Measurements from ENCODE around the gene GGCT. TPM values are rescaled to one million over a fixed set of nuclear protein-coding genes. Genes with fewer than 3 reads are reported as not detected.
A peak's percentile ranks its signal among the peaks of the same experiment; 100 is the strongest.

The GGCT gene
- total RNA-seq, 1 donor from 2014 or later = 12.5 TPM

DNA sequence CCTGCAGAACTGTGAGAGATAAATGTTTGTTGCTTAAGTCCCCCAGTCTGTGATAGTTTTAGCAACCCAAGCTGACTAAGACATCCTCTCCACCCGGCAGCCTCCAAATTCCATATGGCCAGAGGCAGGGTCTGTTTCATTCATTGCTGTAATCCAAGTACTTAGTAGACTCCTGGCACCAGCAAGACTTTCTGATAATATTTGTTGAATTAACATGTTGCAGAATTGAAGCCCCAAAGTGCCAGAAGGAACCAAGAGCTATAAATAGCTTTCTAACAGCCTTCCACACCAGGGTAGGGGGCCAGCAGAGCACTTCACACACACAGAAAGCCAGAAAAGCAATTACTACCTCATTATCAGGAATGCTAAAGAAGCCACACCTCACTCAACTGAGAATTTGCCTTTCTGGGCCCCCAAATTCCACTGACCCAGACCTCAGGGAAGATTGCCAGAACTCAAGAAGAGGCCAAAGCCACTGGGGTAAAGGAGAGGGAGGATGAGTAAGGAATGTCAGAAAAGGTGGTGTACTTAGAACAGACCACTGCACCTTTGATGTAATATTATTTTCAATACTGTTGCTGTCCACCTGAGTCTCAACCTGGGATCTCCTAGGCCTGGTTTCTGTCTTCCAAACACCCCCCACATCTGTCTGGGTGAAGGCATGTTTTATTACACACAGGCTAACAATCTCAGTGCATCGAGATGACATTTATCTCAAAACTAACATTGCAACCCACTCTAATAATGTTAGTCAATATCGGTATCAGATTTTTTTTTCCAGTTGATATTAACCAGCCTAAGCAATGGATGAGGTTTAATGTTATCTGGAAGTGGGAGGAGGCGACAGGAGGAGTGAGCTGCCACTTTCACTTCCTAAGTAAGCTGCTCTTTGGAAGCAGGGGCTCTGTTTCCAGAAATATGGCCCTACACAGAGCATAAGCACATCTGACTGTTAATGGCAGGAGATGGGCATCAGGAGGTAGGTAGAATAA, 31.5 kb downstream of the GGCT start:
- Histone ChIP-seq H3K27ac (ENCODE audit: low read depth, low read length) (peak overlapping the region; percentile 77), H3K9ac (ENCODE audit: low read depth in 1 of 3, low read length in 3 of 3) (no peak overlapping the region), H3K9me3 (ENCODE audit: control insufficient read depth in 3 of 3, low read length in 3 of 3) (no peaks in the 10 kb centered on the region), H3K4me1 (ENCODE audit: control insufficient read depth in 3 of 3, insufficient read depth in 3 of 3, low read length in 3 of 3) (peaks cover 74 to 88% (median 78%) of the 10 kb centered on the region in 3 donors), H3K27me3 (ENCODE audit: control insufficient read depth in 3 of 3, insufficient read depth in 3 of 3, low read length in 3 of 3) (no peaks in the 10 kb centered on the region), H3K36me3 (ENCODE audit: control insufficient read depth in 3 of 3, insufficient read depth in 3 of 3, low read length in 3 of 3) (no peaks in the 10 kb centered on the region), H3K4me3 (ENCODE audit: low read length in 3 of 3) (no peak overlapping the region)

DNA sequence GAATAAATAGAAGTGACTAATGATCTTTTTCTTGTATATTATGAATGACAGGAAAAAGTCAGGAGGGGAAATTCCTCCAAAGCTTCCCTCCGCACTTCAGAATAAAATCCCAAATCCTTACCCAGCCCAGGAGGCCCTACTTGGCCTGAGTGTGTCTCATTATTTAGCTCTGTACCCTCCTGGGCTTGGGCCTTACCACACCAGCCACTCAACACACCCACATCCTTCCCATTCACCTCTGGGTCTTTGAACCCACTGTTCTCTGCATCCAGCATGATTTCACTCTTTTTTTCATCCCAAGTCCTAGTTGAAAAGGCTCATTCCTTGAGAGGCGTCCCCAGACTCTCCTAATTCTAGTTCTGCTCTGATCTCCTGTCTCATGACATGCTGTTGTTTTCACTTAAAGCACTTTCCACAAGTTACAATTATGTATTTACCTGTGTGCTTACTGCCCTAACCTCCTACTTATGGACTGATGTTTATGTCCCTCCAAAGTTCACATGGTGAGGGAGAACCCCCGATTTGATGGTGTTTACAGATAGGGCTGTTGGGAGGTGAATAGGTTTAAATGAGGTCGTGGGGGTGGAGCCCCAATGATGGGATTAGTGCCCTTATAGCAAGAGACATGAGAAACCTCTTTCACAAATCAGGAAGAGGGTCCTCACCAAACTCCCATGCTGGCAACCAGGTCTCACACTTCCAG, 32.4 kb downstream of the GGCT start:
- no peaks in the 10 kb centered on the region for H3K27me3 ChIP-seq (ENCODE audit: control insufficient read depth in 3 of 3, insufficient read depth in 3 of 3, low read length in 3 of 3)
- H3K9ac ChIP-seq (ENCODE audit: low read depth in 1 of 3, low read length in 3 of 3) = no peak overlapping the region
- H3K4me3 ChIP-seq (ENCODE audit: low read length in 3 of 3) = no peak overlapping the region
- H3K4me1 ChIP-seq (ENCODE audit: control insufficient read depth in 3 of 3, insufficient read depth in 3 of 3, low read length in 3 of 3) = peaks cover 70 to 80% (median 74%) of the 10 kb centered on the region in 3 donors
- no peaks in the 10 kb centered on the region for H3K9me3 ChIP-seq (ENCODE audit: control insufficient read depth in 3 of 3, low read length in 3 of 3)
- peak overlapping the region; percentile 77 for H3K27ac ChIP-seq (ENCODE audit: low read depth, low read length)
- H3K36me3 ChIP-seq (ENCODE audit: control insufficient read depth in 3 of 3, insufficient read depth in 3 of 3, low read length in 3 of 3) = no peaks in the 10 kb centered on the region

DNA sequence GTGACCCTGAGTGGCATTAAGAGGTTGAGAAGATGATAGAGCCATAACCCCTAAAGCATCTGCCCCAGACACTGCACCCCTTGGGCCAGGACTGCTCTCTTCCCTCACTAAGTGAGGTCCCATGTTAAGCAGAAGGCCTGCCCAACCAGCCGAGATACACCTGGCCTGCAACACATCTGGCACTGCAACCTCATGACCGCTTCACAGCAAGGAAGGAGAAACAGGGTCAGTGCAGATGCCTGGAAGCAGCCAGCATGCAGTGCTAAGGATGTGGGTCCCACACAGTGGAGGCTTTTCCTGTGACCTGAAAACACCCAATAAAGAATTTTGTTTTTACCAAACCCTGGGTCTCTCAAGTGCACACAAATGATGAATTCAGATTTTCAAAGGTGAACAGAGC, 33.4 kb downstream of the GGCT start:
- H3K36me3 ChIP-seq (ENCODE audit: control insufficient read depth in 3 of 3, insufficient read depth in 3 of 3, low read length in 3 of 3) = no peaks in the 10 kb centered on the region
- H3K27me3 ChIP-seq (ENCODE audit: control insufficient read depth in 3 of 3, insufficient read depth in 3 of 3, low read length in 3 of 3) = no peaks in the 10 kb centered on the region
- no peaks in the 10 kb centered on the region for H3K9me3 ChIP-seq (ENCODE audit: control insufficient read depth in 3 of 3, low read length in 3 of 3)
- H3K4me3 ChIP-seq (ENCODE audit: low read length in 3 of 3) = no peak overlapping the region
- peak overlapping the region; percentile 77 for H3K27ac ChIP-seq (ENCODE audit: low read depth, low read length)
- H3K4me1 ChIP-seq (ENCODE audit: control insufficient read depth in 3 of 3, insufficient read depth in 3 of 3, low read length in 3 of 3) = peaks cover 63 to 71% (median 70%) of the 10 kb centered on the region in 3 donors
- peak overlapping the region in 1 of 3 donors; percentile 11 for H3K9ac ChIP-seq (ENCODE audit: low read depth in 1 of 3, low read length in 3 of 3)

DNA sequence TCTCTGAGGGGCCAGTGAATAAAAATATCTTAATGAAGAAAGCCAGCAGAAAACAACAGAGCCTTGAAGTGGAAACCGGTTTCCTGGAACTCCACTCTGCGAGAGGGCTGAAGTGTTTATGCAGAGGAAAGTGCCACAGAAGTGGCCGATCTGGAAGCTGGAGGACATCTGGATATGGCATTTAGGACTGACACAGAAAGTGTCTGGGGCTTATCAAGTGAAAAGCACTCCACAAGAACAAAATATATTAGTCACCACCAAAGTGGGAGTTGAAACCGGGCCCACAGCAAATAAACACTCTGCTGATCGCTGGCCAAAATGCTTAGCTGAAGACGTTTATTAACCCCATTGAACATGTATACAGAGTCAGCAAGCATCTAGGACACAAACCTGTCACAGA, 33.9 kb downstream of the GGCT start:
- peak overlapping the region; percentile 77 for H3K27ac ChIP-seq (ENCODE audit: low read depth, low read length)
- no peaks in the 10 kb centered on the region for H3K36me3 ChIP-seq (ENCODE audit: control insufficient read depth in 3 of 3, insufficient read depth in 3 of 3, low read length in 3 of 3)
- peaks cover 66 to 75% (median 74%) of the 10 kb centered on the region in 3 donors for H3K4me1 ChIP-seq (ENCODE audit: control insufficient read depth in 3 of 3, insufficient read depth in 3 of 3, low read length in 3 of 3)
- peak overlapping the region in 1 of 3 donors; percentile 36 for H3K9ac ChIP-seq (ENCODE audit: low read depth in 1 of 3, low read length in 3 of 3)
- H3K4me3 ChIP-seq (ENCODE audit: low read length in 3 of 3) = peak overlapping the region in 1 of 3 donors; percentile 36
- no peaks in the 10 kb centered on the region for H3K9me3 ChIP-seq (ENCODE audit: control insufficient read depth in 3 of 3, low read length in 3 of 3)
- H3K27me3 ChIP-seq (ENCODE audit: control insufficient read depth in 3 of 3, insufficient read depth in 3 of 3, low read length in 3 of 3) = no peaks in the 10 kb centered on the region

DNA sequence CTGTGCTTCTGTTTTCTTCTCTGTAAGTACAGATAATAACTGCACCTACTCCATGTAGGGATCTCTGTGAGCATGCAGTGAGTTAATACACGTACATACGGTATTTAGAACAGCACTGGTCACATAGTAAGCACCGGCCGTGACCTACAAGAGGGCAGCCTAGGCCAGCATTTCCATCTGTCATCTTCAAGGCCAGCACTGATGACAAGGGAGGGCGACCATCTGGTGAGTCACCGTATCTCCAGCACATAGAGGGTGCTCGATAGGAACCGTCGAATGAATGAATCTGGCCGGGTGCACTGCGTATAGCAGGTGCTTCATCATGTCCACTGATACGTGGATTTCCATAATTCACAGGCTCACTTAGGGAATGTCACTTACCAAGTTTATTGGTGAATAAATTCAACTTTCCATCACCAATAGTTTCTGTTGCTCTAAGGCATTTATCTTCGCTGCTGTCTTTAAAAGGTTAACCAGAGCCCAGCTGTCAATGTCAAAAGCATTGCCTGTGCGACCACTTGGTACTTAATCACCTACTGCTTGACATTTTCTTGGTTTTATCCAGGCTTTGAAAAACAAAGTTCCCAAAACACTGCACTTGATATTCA, 34.4 kb downstream of the GGCT start:
- peak overlapping the region in 2 of 3 donors; percentile 35 to 36 for H3K9ac ChIP-seq (ENCODE audit: low read depth in 1 of 3, low read length in 3 of 3)
- H3K4me3 ChIP-seq (ENCODE audit: low read length in 3 of 3) = peak overlapping the region; percentile 3 to 40 (median 36)
- no peaks in the 10 kb centered on the region for H3K36me3 ChIP-seq (ENCODE audit: control insufficient read depth in 3 of 3, insufficient read depth in 3 of 3, low read length in 3 of 3)
- no peaks in the 10 kb centered on the region for H3K27me3 ChIP-seq (ENCODE audit: control insufficient read depth in 3 of 3, insufficient read depth in 3 of 3, low read length in 3 of 3)
- no peaks in the 10 kb centered on the region for H3K9me3 ChIP-seq (ENCODE audit: control insufficient read depth in 3 of 3, low read length in 3 of 3)
- peaks cover 65 to 74% (median 72%) of the 10 kb centered on the region in 3 donors for H3K4me1 ChIP-seq (ENCODE audit: control insufficient read depth in 3 of 3, insufficient read depth in 3 of 3, low read length in 3 of 3)
- H3K27ac ChIP-seq (ENCODE audit: low read depth, low read length) = peak overlapping the region; percentile 77

DNA sequence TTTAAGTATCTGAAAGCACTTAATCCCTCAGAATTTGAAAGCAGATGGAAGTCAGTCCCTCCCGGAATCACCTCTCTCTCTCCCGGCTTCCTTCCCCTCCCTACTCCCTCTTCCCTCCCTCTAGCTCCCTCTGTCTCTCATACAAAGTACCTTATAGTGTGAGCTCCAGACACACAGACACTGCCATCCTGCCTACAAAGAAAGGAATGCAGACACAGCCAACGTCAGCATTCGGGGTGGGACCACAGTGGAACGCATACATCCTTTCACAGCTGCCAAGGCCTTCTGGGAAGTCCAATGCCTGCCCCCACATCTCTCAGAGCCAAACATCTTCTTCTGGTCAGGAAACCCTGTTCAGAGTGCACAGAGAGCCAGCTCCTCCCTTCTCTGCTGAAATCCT, 35.3 kb downstream of the GGCT start:
- peak overlapping the region in 1 of 3 donors; percentile 2 for H3K4me3 ChIP-seq (ENCODE audit: low read length in 3 of 3)
- H3K4me1 ChIP-seq (ENCODE audit: control insufficient read depth in 3 of 3, insufficient read depth in 3 of 3, low read length in 3 of 3) = peaks cover 63 to 76% (median 66%) of the 10 kb centered on the region in 3 donors
- H3K27ac ChIP-seq (ENCODE audit: low read depth, low read length) = peak overlapping the region; percentile 77
- no peaks in the 10 kb centered on the region for H3K9me3 ChIP-seq (ENCODE audit: control insufficient read depth in 3 of 3, low read length in 3 of 3)
- peak overlapping the region in 1 of 3 donors; percentile 15 for H3K9ac ChIP-seq (ENCODE audit: low read depth in 1 of 3, low read length in 3 of 3)
- H3K27me3 ChIP-seq (ENCODE audit: control insufficient read depth in 3 of 3, insufficient read depth in 3 of 3, low read length in 3 of 3) = no peaks in the 10 kb centered on the region
- no peaks in the 10 kb centered on the region for H3K36me3 ChIP-seq (ENCODE audit: control insufficient read depth in 3 of 3, insufficient read depth in 3 of 3, low read length in 3 of 3)

DNA sequence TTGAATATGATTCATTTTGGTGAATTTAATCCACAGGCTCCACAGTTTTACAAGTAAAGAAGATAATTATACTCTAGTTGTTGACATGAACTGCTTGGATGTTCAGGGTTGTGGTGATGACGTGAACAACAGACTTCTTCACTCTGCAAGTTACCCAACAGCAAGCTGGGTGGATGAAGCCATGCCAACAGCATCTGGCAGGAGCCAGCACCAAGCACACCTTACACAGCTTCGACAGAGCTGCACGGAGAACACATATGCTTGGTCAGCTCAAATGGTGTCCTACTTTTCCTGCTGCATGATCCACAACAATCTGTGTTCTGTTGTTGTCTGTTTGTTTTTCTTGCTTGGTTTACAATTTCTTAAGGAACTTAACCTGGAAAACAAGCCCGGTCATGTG, 35.8 kb downstream of the GGCT start:
- Histone ChIP-seq H3K9me3 (ENCODE audit: control insufficient read depth in 3 of 3, low read length in 3 of 3) (no peaks in the 10 kb centered on the region), H3K9ac (ENCODE audit: low read depth in 1 of 3, low read length in 3 of 3) (no peak overlapping the region), H3K36me3 (ENCODE audit: control insufficient read depth in 3 of 3, insufficient read depth in 3 of 3, low read length in 3 of 3) (no peaks in the 10 kb centered on the region), H3K27ac (ENCODE audit: low read depth, low read length) (peak overlapping the region; percentile 77), H3K4me1 (ENCODE audit: control insufficient read depth in 3 of 3, insufficient read depth in 3 of 3, low read length in 3 of 3) (peaks cover 65 to 78% (median 68%) of the 10 kb centered on the region in 3 donors), H3K4me3 (ENCODE audit: low read length in 3 of 3) (no peak overlapping the region), H3K27me3 (ENCODE audit: control insufficient read depth in 3 of 3, insufficient read depth in 3 of 3, low read length in 3 of 3) (no peaks in the 10 kb centered on the region)

DNA sequence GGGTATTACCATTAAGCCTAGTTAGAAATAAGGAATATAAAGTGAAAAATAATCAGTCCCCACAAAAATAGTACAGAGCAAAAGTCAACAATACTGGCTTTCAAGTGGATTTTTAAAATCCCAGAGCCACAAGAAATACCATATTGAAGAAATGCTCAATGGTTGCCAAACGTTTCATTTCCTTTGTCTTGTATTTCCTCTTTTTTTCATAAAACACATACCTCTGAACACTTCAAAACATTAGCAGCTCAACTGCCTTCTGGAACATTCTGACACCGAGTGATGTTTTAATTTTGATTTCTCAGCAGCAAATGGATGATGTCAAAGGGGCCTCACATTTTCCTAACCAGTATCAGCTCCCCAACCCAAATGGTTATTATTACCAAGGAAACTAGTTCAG, 36.6 kb downstream of the GGCT start:
- H3K9me3 ChIP-seq (ENCODE audit: control insufficient read depth in 3 of 3, low read length in 3 of 3) = no peaks in the 10 kb centered on the region
- H3K9ac ChIP-seq (ENCODE audit: low read depth in 1 of 3, low read length in 3 of 3) = no peak overlapping the region

DNA sequence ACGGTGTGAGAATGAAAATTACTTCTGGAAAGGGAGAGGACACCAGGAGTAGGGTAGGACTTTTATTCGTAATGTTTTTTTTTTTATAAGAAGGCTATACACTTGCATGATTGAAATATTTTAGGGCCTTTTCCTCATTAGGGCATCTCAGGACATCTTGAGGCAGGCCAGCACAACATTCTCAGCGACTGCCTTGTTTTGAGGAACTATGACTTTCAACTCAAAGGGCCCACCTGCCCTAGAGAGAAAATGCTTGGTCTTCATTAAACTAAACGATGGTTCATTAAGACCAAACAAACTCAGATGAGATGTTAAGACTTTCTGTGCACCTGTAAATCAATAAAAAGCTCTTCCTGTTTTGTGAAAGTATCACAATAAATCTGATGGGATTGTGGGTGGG, 37.4 kb downstream of the GGCT start:
- Histone ChIP-seq H3K36me3 (ENCODE audit: control insufficient read depth in 3 of 3, insufficient read depth in 3 of 3, low read length in 3 of 3) (no peaks in the 10 kb centered on the region), H3K4me3 (ENCODE audit: low read length in 3 of 3) (no peak overlapping the region), H3K4me1 (ENCODE audit: control insufficient read depth in 3 of 3, insufficient read depth in 3 of 3, low read length in 3 of 3) (peaks cover 56 to 65% (median 57%) of the 10 kb centered on the region in 3 donors), H3K9ac (ENCODE audit: low read depth in 1 of 3, low read length in 3 of 3) (no peak overlapping the region), H3K9me3 (ENCODE audit: control insufficient read depth in 3 of 3, low read length in 3 of 3) (no peaks in the 10 kb centered on the region), H3K27me3 (ENCODE audit: control insufficient read depth in 3 of 3, insufficient read depth in 3 of 3, low read length in 3 of 3) (no peaks in the 10 kb centered on the region), H3K27ac (ENCODE audit: low read depth, low read length) (no peak overlapping the region)

More for the DNA sequence above, 36.6 kb downstream of the GGCT start:
- Histone ChIP-seq H3K4me1 (ENCODE audit: control insufficient read depth in 3 of 3, insufficient read depth in 3 of 3, low read length in 3 of 3) (peaks cover 61 to 72% (median 63%) of the 10 kb centered on the region in 3 donors), H3K27me3 (ENCODE audit: control insufficient read depth in 3 of 3, insufficient read depth in 3 of 3, low read length in 3 of 3) (no peaks in the 10 kb centered on the region), H3K36me3 (ENCODE audit: control insufficient read depth in 3 of 3, insufficient read depth in 3 of 3, low read length in 3 of 3) (no peaks in the 10 kb centered on the region), H3K4me3 (ENCODE audit: low read length in 3 of 3) (no peak overlapping the region), H3K27ac (ENCODE audit: low read depth, low read length) (peak overlapping the region; percentile 77)
